HCT116 (cell line): ENCODE measurements around the gene TTYH3.

Experiments
- CBX3 ChIP-seq: IDR thresholded peaks from 2 replicates; pipeline ENCODE4 v1.6.1; 2012; ENCODE audit warnings: low read depth
- CEBPB ChIP-seq: IDR thresholded peaks from 2 replicates; pipeline ENCODE4 v1.6.1; 2012; ENCODE audit warnings: low read depth
- CTCF ChIP-seq, 3 experiments: fragments of 200-600 bp in 1 of 3; sonication (generic) in 1 of 3; IDR thresholded peaks in 2 of 3; conservative IDR thresholded peaks in 1 of 3; 2 replicates each; pipeline ENCODE4 v1.5.1; 2012 to 2017; ENCODE audit warnings: low read depth in 2 of 3, low read length in 2 of 3, antibody characterized with exemption in 1 of 3, borderline replicate concordance in 1 of 3, control low read depth in 1 of 3, mild to moderate bottlenecking in 1 of 3, mixed read lengths in 1 of 3, mixed run types in 1 of 3, moderate library complexity in 1 of 3; ENCODE audit not compliant: insufficient read depth in 1 of 3
- EZH2 ChIP-seq: fragments of 200-600 bp; sonication (generic); IDR thresholded peaks from 2 replicates; pipeline ENCODE4 v1.6.1; 2017; ENCODE audit warnings: antibody characterized with exemption, mixed run types
- JUND ChIP-seq: IDR thresholded peaks from 2 replicates; pipeline ENCODE4 v1.6.1; 2012
- POLR2A ChIP-seq: IDR thresholded peaks from 2 replicates; pipeline ENCODE4 v1.7.0; 2011; ENCODE audit warnings: borderline replicate concordance; ENCODE audit not compliant: insufficient read depth, insufficient read length; ENCODE audit errors: extremely low read depth
- POLR2AphosphoS5 ChIP-seq: IDR thresholded peaks from 2 replicates; pipeline ENCODE4 v1.6.1; 2011; ENCODE audit warnings: mild to moderate bottlenecking, low read depth, low read length, moderate library complexity
- REST ChIP-seq: IDR thresholded peaks from 2 replicates; pipeline ENCODE4 v1.6.1; 2012; ENCODE audit warnings: low read depth
- SP1 ChIP-seq: IDR thresholded peaks from 2 replicates; pipeline ENCODE4 v1.6.1; 2012; ENCODE audit warnings: low read depth
- ZFX ChIP-seq: fragments of 450-650 bp; IDR thresholded peaks from 2 replicates; pipeline ENCODE4 v1.6.1; 2017
- ZNF274 ChIP-seq: fragments of 200-500 bp; sonication (Bioruptor generic); IDR thresholded peaks from 2 replicates; pipeline ENCODE4 v1.6.1; 2014; ENCODE audit warnings: mild to moderate bottlenecking, low read depth, low read length, inconsistent platforms

GRCh38 chr7:2680256-2680655 is 48.5 kb downstream of the TTYH3 start:
- no peak for TF ChIP-seq CTCF (IDR thresholded peaks at IDR 0.05 in 2 of 3, conservative IDR thresholded peaks at IDR 0.05 in 1 of 3; ENCODE audit: borderline replicate concordance in 1 of 3, insufficient read depth in 1 of 3, low read depth in 2 of 3, low read length in 2 of 3)
- TF ChIP-seq JUND, result no peak
- no peak for TF ChIP-seq REST
- TF ChIP-seq POLR2A, result no peak
- no peak for TF ChIP-seq POLR2AphosphoS5
- TF ChIP-seq CEBPB, result no peak
- TF ChIP-seq SP1, result no peak
- no peak for TF ChIP-seq ZFX
- TF ChIP-seq CBX3, result no peak
- TF ChIP-seq EZH2, result no peak
- no peak for TF ChIP-seq ZNF274
